Activated CD8-positive, alpha-beta memory T cell treated with anti-CD3 and anti-CD28 coated beads, Interleukin-2, amount 10 ng/mL, durations not matched to agents 7 days and 5 days (primary cell): ENCODE results near the gene WDR90. TPM values are rescaled to one million over a fixed set of nuclear protein-coding genes. Genes with fewer than 3 reads are reported as not detected.

ENCODE experiments used
- ATAC-seq: fragments of 150-1000 bp; cut with Tn5 transposase; one replicate; pipeline ENCODE4 v1.10.0; 2021; ENCODE audit warnings: moderate library complexity
- CTCF ChIA-PET: fragments of 350-600 bp; sonication (Branson Sonifier 250); formaldehyde crosslinking; loops from one replicate; lab custom pipeline; 2021; ENCODE audit warnings: antibody characterized with exemption; lab: Charles Lee
- DNase-seq: peaks from one replicate; pipeline ENCODE4 v3.0.0-alpha.2; 2020
- H3K27ac Mint-ChIP-seq: one replicate; pipeline ENCODE4 v1.8.0; 2021; ENCODE audit warnings: mild to moderate bottlenecking, mixed read lengths
- H3K27me3 Mint-ChIP-seq: one replicate; pipeline ENCODE4 v1.8.0; 2021; ENCODE audit warnings: mixed read lengths
- H3K36me3 Mint-ChIP-seq: one replicate; pipeline ENCODE4 v1.8.0; 2021; ENCODE audit warnings: mild to moderate bottlenecking, mixed read lengths
- H3K4me1 Mint-ChIP-seq: one replicate; pipeline ENCODE4 v1.8.0; 2021; ENCODE audit warnings: mixed read lengths
- H3K4me3 Mint-ChIP-seq: one replicate; pipeline ENCODE4 v1.8.0; 2021; ENCODE audit warnings: mild to moderate bottlenecking, moderate library complexity, mixed read lengths
- H3K9me3 Mint-ChIP-seq: one replicate; pipeline ENCODE4 v1.8.0; 2022; ENCODE audit warnings: low read depth, mixed read lengths
- total RNA-seq, 2 experiments: library from RNA; stranded (reverse); gene quantifications; one replicate each; pipeline ENCODE4 v1.2.3, GENCODE V29; 2021

The WDR90 gene
- total RNA-seq, 2 experiments from 2014 or later, result 74.7 to 108 TPM

- no peaks in the 10 kb centered on the region for H3K36me3 Mint-ChIP-seq
- no peak overlapping the region for H3K27ac Mint-ChIP-seq
- no peak overlapping the region for H3K4me3 Mint-ChIP-seq
- H3K4me1 Mint-ChIP-seq, result no peaks in the 10 kb centered on the region
- no peaks in the 10 kb centered on the region for H3K27me3 Mint-ChIP-seq
- CTCF ChIA-PET, result no interaction called here
- ATAC-seq (no peak), DNase-seq (no peak)
- no peaks in the 10 kb centered on the region for H3K9me3 Mint-ChIP-seq
These were observed 28.3 kb upstream of the WDR90 start for GRCh38 chr16:620700-621525.

GRCh38 chr16:621526-622105 lies 27.5 kb upstream of the WDR90 start:
- H3K4me1 Mint-ChIP-seq, result no peaks in the 10 kb centered on the region
- DNase-seq, result no peak
- no peaks in the 10 kb centered on the region for H3K9me3 Mint-ChIP-seq
- no peak overlapping the region for H3K4me3 Mint-ChIP-seq
- no peak overlapping the region for H3K27ac Mint-ChIP-seq
- ATAC-seq, result no peak
- H3K36me3 Mint-ChIP-seq, result no peaks in the 10 kb centered on the region
- no peaks in the 10 kb centered on the region for H3K27me3 Mint-ChIP-seq
- CTCF ChIA-PET, result no interaction called here

- DNase-seq (no peak), ATAC-seq (no peak)
- Mint-ChIP-seq H3K36me3 (no peaks in the 10 kb centered on the region), H3K27ac (no peak overlapping the region), H3K9me3 (no peaks in the 10 kb centered on the region), H3K27me3 (no peaks in the 10 kb centered on the region), H3K4me3 (no peak overlapping the region), H3K4me1 (no peaks in the 10 kb centered on the region)
- CTCF ChIA-PET, result no interaction called here
These were observed 26.3 kb upstream of the WDR90 start for GRCh38 chr16:622920-623280.

DNA sequence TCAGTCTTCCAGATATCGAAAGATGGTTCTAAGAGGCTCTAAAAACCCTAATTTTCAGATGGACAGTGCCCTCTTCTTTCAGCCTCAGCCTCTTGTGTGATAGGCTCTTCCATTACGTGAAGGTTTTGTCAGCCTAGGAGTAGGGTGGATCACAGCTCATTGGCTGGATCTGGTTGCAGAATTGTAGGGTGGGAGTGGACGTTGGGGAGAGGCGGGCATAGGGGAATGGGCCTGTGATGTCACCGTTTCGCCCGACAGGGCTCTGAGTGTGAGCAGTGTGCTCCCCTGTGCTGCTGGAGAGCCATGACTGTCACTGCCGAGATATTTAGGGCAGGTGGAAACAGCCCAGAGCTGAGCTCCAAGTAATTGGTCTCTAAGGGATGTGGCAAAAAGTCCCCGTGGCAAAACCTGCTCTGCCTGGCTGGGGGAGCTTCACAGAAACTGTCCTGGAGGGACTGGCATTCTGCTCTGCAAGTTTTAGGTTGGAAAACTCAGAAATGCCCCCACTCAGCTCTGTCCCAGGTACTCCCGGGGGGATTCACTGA lies 24.6 kb upstream of the WDR90 start:
- Mint-ChIP-seq H3K9me3 (no peaks in the 10 kb centered on the region), H3K4me1 (no peaks in the 10 kb centered on the region), H3K4me3 (no peak overlapping the region), H3K27me3 (no peaks in the 10 kb centered on the region), H3K27ac (no peak overlapping the region), H3K36me3 (no peaks in the 10 kb centered on the region)
- DNase-seq (no peak), ATAC-seq (no peak)
- CTCF ChIA-PET, result no interaction called here

DNA sequence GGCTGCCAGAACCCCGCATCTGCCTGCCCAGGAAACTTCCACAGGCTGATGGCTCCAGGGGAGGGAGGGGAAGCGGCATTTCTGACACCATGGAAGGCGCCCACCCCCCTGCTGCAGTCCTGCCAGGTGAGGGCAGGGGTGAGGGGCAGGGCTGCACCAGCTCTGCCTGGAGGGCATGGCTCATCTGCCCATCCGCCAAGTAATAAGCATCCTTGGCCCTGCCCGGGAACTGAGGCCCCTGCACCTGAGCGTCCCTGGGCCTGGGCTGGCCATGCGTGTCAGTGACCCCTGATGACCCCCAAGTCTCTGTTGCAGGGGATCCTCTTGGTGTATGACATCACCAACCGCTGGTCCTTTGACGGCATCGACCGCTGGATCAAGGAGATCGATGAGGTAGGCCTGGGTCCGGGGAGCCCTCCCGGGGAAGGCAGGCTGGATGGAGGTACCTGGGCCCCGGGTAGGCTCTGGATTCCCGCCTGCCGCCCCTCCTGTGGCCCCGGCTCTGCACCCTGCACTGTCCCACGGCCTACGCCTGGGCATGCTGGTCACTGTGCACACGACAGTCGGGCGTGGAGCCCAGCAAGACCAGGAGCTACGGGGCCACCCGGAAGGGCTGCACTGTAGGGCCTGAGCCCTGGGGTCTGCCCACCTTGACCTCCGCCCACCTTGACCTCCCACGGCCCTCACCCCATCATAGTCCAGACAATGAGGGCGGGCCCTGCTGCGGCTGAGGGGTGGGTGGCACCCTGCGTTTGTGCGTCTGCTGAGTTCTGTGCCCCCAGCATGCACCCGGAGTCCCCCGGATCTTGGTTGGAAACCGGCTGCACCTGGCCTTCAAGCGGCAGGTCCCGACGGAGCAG lies 23.8 kb upstream of the WDR90 start:
- CTCF ChIA-PET, result no interaction called here

DNA sequence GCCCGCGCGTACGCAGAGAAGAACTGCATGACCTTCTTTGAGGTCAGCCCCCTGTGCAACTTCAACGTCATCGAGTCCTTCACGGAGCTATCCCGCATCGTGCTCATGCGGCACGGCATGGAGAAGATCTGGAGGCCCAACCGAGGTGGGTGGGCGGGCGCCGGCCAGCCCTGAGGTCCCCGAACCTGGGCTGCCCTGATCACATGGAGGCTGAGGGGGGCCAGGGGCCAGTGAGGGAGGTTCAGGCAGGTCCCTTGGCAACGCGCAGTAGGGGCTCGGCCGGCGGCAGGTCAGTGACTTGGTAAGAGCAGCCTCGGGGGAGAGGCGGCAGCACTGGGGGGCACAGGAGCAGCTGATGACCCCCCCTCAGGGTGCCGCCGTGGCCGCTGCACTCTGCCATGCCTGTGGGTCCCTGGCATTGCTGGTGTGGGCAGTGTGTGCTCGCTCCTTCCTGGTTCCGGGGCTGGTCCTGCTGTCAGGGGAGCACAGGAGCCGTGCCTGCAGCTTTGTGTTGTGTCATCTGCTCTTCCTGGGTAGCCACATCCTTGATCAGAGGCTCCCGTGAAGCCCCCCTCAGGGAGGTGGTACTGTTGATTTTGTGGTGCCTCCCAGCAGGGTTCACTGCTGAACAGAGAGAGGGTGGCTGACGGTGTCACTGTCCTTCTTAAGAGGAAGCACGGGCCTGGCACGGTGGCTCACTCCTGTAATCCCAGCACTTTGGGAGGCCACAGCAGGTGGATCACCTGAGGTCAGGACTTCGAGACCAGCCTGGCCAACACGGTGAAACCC lies 23.0 kb upstream of the WDR90 start:
- CTCF ChIA-PET, result no interaction called here
- no peak for DNase-seq
- Mint-ChIP-seq H3K27ac (no peak overlapping the region), H3K36me3 (no peaks in the 10 kb centered on the region), H3K4me1 (no peaks in the 10 kb centered on the region), H3K27me3 (no peaks in the 10 kb centered on the region), H3K9me3 (no peaks in the 10 kb centered on the region), H3K4me3 (no peak overlapping the region)
- ATAC-seq, result no peak

More for the DNA sequence above, 23.8 kb upstream of the WDR90 start:
- DNase-seq, result no peak
- Mint-ChIP-seq H3K4me1 (no peaks in the 10 kb centered on the region), H3K4me3 (no peak overlapping the region), H3K27me3 (no peaks in the 10 kb centered on the region), H3K36me3 (no peaks in the 10 kb centered on the region), H3K27ac (no peak overlapping the region), H3K9me3 (no peaks in the 10 kb centered on the region)
- no peak for ATAC-seq

- no peaks in the 10 kb centered on the region for H3K36me3 Mint-ChIP-seq
- DNase-seq, result no peak
- H3K27me3 Mint-ChIP-seq, result no peaks in the 10 kb centered on the region
- H3K9me3 Mint-ChIP-seq, result no peaks in the 10 kb centered on the region
- no peak for ATAC-seq
- H3K4me3 Mint-ChIP-seq, result no peak overlapping the region
- H3K4me1 Mint-ChIP-seq, result no peaks in the 10 kb centered on the region
- no peak overlapping the region for H3K27ac Mint-ChIP-seq
- CTCF ChIA-PET, result no interaction called here
These were observed 22.2 kb upstream of the WDR90 start for GRCh38 chr16:626787-627453.

- Mint-ChIP-seq H3K9me3 (no peaks in the 10 kb centered on the region), H3K36me3 (no peaks in the 10 kb centered on the region), H3K27me3 (no peaks in the 10 kb centered on the region), H3K4me1 (no peaks in the 10 kb centered on the region), H3K4me3 (no peak overlapping the region), H3K27ac (no peak overlapping the region)
- CTCF ChIA-PET, result no interaction called here
- DNase-seq (no peak), ATAC-seq (no peak)
These were observed 21.5 kb upstream of the WDR90 start for GRCh38 chr16:627454-628239.

- H3K9me3 Mint-ChIP-seq, result no peaks in the 10 kb centered on the region
- no peak for DNase-seq
- H3K27me3 Mint-ChIP-seq, result no peaks in the 10 kb centered on the region
- no peaks in the 10 kb centered on the region for H3K36me3 Mint-ChIP-seq
- CTCF ChIA-PET, result no interaction called here
- H3K27ac Mint-ChIP-seq, result no peak overlapping the region
- no peaks in the 10 kb centered on the region for H3K4me1 Mint-ChIP-seq
- no peak for ATAC-seq
- H3K4me3 Mint-ChIP-seq, result no peak overlapping the region
These were observed 20.7 kb upstream of the WDR90 start for GRCh38 chr16:628321-629061.

DNA sequence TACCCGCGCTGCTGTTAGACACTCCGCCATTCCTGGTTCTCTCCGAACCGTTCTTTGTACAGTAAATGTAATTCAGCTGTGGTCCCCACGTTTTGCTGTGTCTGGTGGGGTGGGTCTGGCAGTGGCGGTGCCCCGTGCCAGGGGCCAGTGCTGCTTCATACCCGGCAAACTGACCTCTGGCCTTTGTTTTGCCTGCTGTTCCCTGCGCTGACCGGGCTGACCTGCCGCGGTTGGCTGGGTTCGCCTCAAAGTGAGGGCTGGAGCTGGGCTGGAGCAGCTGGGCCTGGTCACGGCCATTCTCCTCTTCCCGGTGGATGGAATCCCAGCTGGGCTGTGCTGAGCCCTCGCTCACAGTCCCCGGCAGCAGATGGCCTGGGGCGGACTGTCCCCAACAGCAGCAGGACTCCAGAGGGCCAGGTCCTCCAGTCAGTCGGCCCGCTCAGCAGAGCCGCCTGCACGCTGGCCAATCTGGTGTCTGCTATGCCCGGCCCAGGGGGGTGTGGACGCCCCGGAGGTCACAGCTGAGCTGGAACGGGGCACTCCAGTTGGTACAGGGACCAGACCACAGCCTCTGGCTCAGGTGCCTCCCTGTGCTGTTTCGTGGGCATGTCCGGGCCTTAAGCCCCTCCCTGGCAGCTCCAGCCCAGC lies 19.9 kb upstream of the WDR90 start:
- ATAC-seq, result no peak
- CTCF ChIA-PET, result no interaction called here
- no peaks in the 10 kb centered on the region for H3K9me3 Mint-ChIP-seq

DNA sequence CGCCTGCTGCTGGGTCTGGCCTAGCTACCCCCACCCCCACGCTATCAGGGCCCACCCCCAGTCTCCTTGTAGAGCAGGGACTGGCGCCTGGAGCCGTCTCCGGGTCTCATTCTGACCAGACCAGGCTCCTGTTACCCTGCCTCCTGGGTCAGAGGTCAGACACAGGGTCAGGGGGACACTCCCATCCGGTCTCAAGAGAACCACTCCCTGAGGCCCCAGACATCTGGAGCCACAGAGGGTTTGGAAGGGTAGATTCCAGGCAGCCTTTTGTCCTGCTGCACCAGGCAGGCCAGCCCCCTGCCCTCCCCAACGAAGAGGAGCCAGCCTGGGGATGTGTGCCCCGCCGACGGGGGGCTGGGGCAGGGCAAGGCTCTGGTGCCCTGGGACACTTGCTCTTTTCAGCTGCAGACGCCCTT lies 19.3 kb upstream of the WDR90 start:
- ATAC-seq, result no peak
- DNase-seq, result no peak
- H3K9me3 Mint-ChIP-seq, result no peaks in the 10 kb centered on the region
- H3K4me3 Mint-ChIP-seq, result no peak overlapping the region
- no peaks in the 10 kb centered on the region for H3K36me3 Mint-ChIP-seq
- CTCF ChIA-PET, result no interaction called here
- H3K27me3 Mint-ChIP-seq, result no peaks in the 10 kb centered on the region
- peaks cover 2% of the 10 kb centered on the region for H3K4me1 Mint-ChIP-seq
- no peak overlapping the region for H3K27ac Mint-ChIP-seq

More for the DNA sequence above, 19.9 kb upstream of the WDR90 start:
- Mint-ChIP-seq H3K4me1 (no peaks in the 10 kb centered on the region), H3K4me3 (no peak overlapping the region), H3K36me3 (no peaks in the 10 kb centered on the region), H3K27me3 (no peaks in the 10 kb centered on the region), H3K27ac (no peak overlapping the region)
- no peak for DNase-seq
